ENCODE measurements around the gene RAPGEF6.

DNA sequence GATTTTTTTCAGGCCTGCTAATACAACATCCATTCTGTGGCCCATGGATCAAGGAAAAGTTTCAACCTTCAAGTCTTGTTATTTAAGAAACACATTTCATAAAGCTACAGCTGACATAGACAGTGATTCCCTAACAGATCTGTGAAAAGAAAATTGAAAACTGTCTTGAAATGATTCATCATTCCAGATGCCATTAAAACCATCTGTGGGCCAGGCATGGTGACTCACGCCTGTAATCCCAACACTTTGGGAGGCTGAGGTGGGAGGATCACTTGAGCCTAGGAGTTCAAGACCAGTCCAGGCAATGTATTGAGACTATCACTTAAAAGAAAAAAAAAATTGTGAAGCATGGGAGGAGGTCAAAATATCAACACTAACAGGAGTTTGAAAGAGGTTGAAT, 6.0 kb downstream of the RAPGEF6 start:
- TF ChIP-seq, protein P1, sequence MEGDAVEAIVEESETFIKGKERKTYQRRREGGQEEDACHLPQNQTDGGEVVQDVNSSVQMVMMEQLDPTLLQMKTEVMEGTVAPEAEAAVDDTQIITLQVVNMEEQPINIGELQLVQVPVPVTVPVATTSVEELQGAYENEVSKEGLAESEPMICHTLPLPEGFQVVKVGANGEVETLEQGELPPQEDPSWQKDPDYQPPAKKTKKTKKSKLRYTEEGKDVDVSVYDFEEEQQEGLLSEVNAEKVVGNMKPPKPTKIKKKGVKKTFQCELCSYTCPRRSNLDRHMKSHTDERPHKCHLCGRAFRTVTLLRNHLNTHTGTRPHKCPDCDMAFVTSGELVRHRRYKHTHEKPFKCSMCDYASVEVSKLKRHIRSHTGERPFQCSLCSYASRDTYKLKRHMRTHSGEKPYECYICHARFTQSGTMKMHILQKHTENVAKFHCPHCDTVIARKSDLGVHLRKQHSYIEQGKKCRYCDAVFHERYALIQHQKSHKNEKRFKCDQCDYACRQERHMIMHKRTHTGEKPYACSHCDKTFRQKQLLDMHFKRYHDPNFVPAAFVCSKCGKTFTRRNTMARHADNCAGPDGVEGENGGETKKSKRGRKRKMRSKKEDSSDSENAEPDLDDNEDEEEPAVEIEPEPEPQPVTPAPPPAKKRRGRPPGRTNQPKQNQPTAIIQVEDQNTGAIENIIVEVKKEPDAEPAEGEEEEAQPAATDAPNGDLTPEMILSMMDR (IDR thresholded peaks at IDR 0.05), result no peak
- no peak for TF ChIP-seq POLR2A (IDR thresholded peaks at IDR 0.05)

Measured in body of pancreas (tissue), 4 donors.